Bronchial epithelial cell (primary cell): Measurements from ENCODE around the gene SLIT3. TPM values are rescaled to one million over a fixed set of nuclear protein-coding genes. Genes with fewer than 3 reads are reported as not detected.

Experiments used
- DNase-seq: peaks from one replicate; pipeline ENCODE4 v3.0.0-alpha.2; 2010; ENCODE audit warnings: low read depth
- FAIRE-seq: peaks from 2 replicates; lab custom pipeline; 2011; peaks lifted over from hg19 to GRCh38; lab: Jason Lieb, UNC
- H3K27me3 ChIP-seq: 2 replicates; pipeline ENCODE4 v1.5.1; 2011; ENCODE audit warnings: low read length; ENCODE audit not compliant: control insufficient read depth, insufficient read depth
- H3K36me3 ChIP-seq: 2 replicates; pipeline ENCODE4 v1.5.1; 2011; ENCODE audit warnings: low read length; ENCODE audit not compliant: control insufficient read depth, insufficient read depth
- H3K4me3 ChIP-seq: 2 replicates; pipeline ENCODE4 v1.5.1; 2011; ENCODE audit warnings: mild to moderate bottlenecking, low read depth, low read length, control low read depth
- CTCF ChIP-seq: IDR thresholded peaks from 2 replicates; pipeline ENCODE4 v1.5.1; 2011; ENCODE audit warnings: mild to moderate bottlenecking, moderate library complexity, low read length, control low read depth, inconsistent platforms; ENCODE audit not compliant: insufficient read depth, severe bottlenecking
- total RNA-seq: library from RNA; depleted of rRNA; stranded (reverse); fragments of >200 nt; gene quantifications from 2 replicates; pipeline ENCODE4 v1.2.1, GENCODE V29; 2014

The SLIT3 gene
- total RNA-seq, 1 donor from 2014 or later: 0.79 TPM

- Histone ChIP-seq H3K27me3 (no peaks in the 10 kb centered on the region), H3K4me3 (no peak overlapping the region), H3K36me3 (no peaks in the 10 kb centered on the region)
- no peak for TF ChIP-seq CTCF
- DNase-seq: no peak
- FAIRE-seq: no peak
Observed at GRCh38 chr5:169099801-169100734, 200.9 kb downstream of the SLIT3 start.

- H3K36me3 ChIP-seq: no peaks in the 10 kb centered on the region
- H3K27me3 ChIP-seq: no peaks in the 10 kb centered on the region
- DNase-seq (no peak), FAIRE-seq (peak; percentile 88)
- H3K4me3 ChIP-seq: no peak overlapping the region
- TF ChIP-seq CTCF: no peak
Observed at GRCh38 chr5:169098331-169099121, 202.4 kb downstream of the SLIT3 start.

GRCh38 chr5:169097374-169098326 lies 203.3 kb downstream of the SLIT3 start:
- H3K27me3 ChIP-seq: no peaks in the 10 kb centered on the region
- TF ChIP-seq CTCF: no peak
- FAIRE-seq: no peak
- H3K36me3 ChIP-seq: no peaks in the 10 kb centered on the region
- DNase-seq: no peak
- H3K4me3 ChIP-seq: no peak overlapping the region

GRCh38 chr5:169095976-169096375 lies 205.0 kb downstream of the SLIT3 start:
- no peak for TF ChIP-seq CTCF
- Histone ChIP-seq H3K36me3 (no peaks in the 10 kb centered on the region), H3K4me3 (no peak overlapping the region), H3K27me3 (no peaks in the 10 kb centered on the region)
- FAIRE-seq (no peak), DNase-seq (no peak)

GRCh38 chr5:169095410-169095960 lies 205.5 kb downstream of the SLIT3 start:
- no peak overlapping the region for H3K4me3 ChIP-seq
- no peak for TF ChIP-seq CTCF
- DNase-seq: no peak

More at GRCh38 chr5:169095410-169095960, 205.5 kb downstream of the SLIT3 start:
- no peaks in the 10 kb centered on the region for H3K36me3 ChIP-seq
- FAIRE-seq: no peak
- no peaks in the 10 kb centered on the region for H3K27me3 ChIP-seq
